Measurements from ENCODE around the gene MYO10. TPM values are rescaled to one million over a fixed set of nuclear protein-coding genes. Genes with fewer than 3 reads are reported as not detected.

Gene MYO10
- total RNA-seq, 1 donor from 2014 or later = 21.2 TPM

- no peak for DNase-seq (ENCODE audit: low spot score)
Measured at GRCh38 chr5:16918156-16918555, 17.9 kb downstream of the MYO10 start.

GRCh38 chr5:16916262-16916878 lies 19.7 kb downstream of the MYO10 start:
- DNase-seq (ENCODE audit: low spot score) = no peak

GRCh38 chr5:16914584-16914983 lies 21.5 kb downstream of the MYO10 start:
- DNase-seq (ENCODE audit: low spot score) = no peak

- no peak for DNase-seq (ENCODE audit: low spot score)
Measured at GRCh38 chr5:16914108-16914435, 22.0 kb downstream of the MYO10 start.

GRCh38 chr5:16913187-16914107 lies 22.6 kb downstream of the MYO10 start:
- no peak for DNase-seq (ENCODE audit: low spot score)

- no peak for DNase-seq (ENCODE audit: low spot score)
Measured at GRCh38 chr5:16912080-16912479, 24.0 kb downstream of the MYO10 start.

- DNase-seq (ENCODE audit: low spot score) = no peak
Measured at GRCh38 chr5:16909464-16909863, 26.6 kb downstream of the MYO10 start.

- DNase-seq (ENCODE audit: low spot score) = no peak
Measured at GRCh38 chr5:16907270-16907669, 28.8 kb downstream of the MYO10 start.

GRCh38 chr5:16906255-16906654 lies 29.8 kb downstream of the MYO10 start:
- no peak for DNase-seq (ENCODE audit: low spot score)

GRCh38 chr5:16903480-16904300 lies 32.4 kb downstream of the MYO10 start:
- DNase-seq (ENCODE audit: low spot score) = no peak

GRCh38 chr5:16902846-16903245 lies 33.2 kb downstream of the MYO10 start:
- DNase-seq (ENCODE audit: low spot score) = no peak

- no peak for DNase-seq (ENCODE audit: low spot score)
Measured at GRCh38 chr5:16901021-16901644, 35.0 kb downstream of the MYO10 start.

- no peak for DNase-seq (ENCODE audit: low spot score)
Measured at GRCh38 chr5:16899171-16899570, 36.9 kb downstream of the MYO10 start.

- no peak for DNase-seq (ENCODE audit: low spot score)
Measured at GRCh38 chr5:16897800-16898199, 38.3 kb downstream of the MYO10 start.

- DNase-seq (ENCODE audit: low spot score) = no peak
Measured at GRCh38 chr5:16897284-16897704, 38.8 kb downstream of the MYO10 start.

- no peak for DNase-seq (ENCODE audit: low spot score)
Measured at GRCh38 chr5:16896767-16897166, 39.3 kb downstream of the MYO10 start.

- no peak for DNase-seq (ENCODE audit: low spot score)
Measured at GRCh38 chr5:16894236-16895057, 41.6 kb downstream of the MYO10 start.

GRCh38 chr5:16891033-16891432 lies 45.1 kb downstream of the MYO10 start:
- no peak for DNase-seq (ENCODE audit: low spot score)

GRCh38 chr5:16889972-16890519 lies 46.0 kb downstream of the MYO10 start:
- DNase-seq (ENCODE audit: low spot score) = no peak
